GM23338 (cell line): Measurements from ENCODE around the gene HBS1L. TPM values are rescaled to one million over a fixed set of nuclear protein-coding genes. Genes with fewer than 3 reads are reported as not detected.

Experiments used
- ATAC-seq: fragments of 200-7000 bp; cut with Tn5 transposase; 3 replicates; pipeline ENCODE4 v1.9.1; 2020
- DNase-seq: peaks from one replicate; pipeline ENCODE4 v3.0.0-alpha.2; 2015; ENCODE audit warnings: low spot score
- H2AFZ ChIP-seq: fragments of 200-600 bp; sonication (generic); 2 replicates; pipeline ENCODE4 v1.8.0; 2016; ENCODE audit warnings: antibody characterized with exemption, mild to moderate bottlenecking, moderate library complexity
- H3F3A ChIP-seq: fragments of 200-600 bp; sonication (generic); replicated peaks from 2 replicates; pipeline ENCODE4 v1.8.0; 2017; ENCODE audit warnings: antibody characterized with exemption, mixed run types, low read depth
- H3K27ac ChIP-seq: fragments of 200-600 bp; sonication (generic); 2 replicates; pipeline ENCODE4 v1.6.1; 2016; ENCODE audit warnings: low read depth
- H3K27me3 ChIP-seq: fragments of 200-600 bp; sonication (generic); 2 replicates; pipeline ENCODE4 v1.8.0; 2016; ENCODE audit warnings: mild to moderate bottlenecking, mixed run types, moderate library complexity; ENCODE audit not compliant: insufficient read depth
- H3K36me3 ChIP-seq: fragments of 200-600 bp; sonication (generic); 2 replicates; pipeline ENCODE4 v1.8.0; 2016; ENCODE audit warnings: mild to moderate bottlenecking; ENCODE audit not compliant: insufficient read depth
- H3K4me1 ChIP-seq: fragments of 200-600 bp; sonication (generic); 2 replicates; pipeline ENCODE4 v1.8.0; 2016; ENCODE audit warnings: mild to moderate bottlenecking, moderate library complexity; ENCODE audit not compliant: insufficient read depth
- H3K4me2 ChIP-seq: fragments of 200-600 bp; sonication (generic); 2 replicates; pipeline ENCODE4 v1.7.1; 2017; ENCODE audit warnings: mixed run types
- H3K4me3 ChIP-seq: fragments of 200-600 bp; sonication (generic); 2 replicates; pipeline ENCODE4 v1.6.1; 2016; ENCODE audit warnings: mixed run types
- H3K79me2 ChIP-seq: fragments of 200-600 bp; sonication (generic); replicated peaks from 2 replicates; pipeline ENCODE4 v1.8.0; 2017; ENCODE audit warnings: mild to moderate bottlenecking; ENCODE audit not compliant: insufficient read depth
- H3K9me2 ChIP-seq: fragments of 200-600 bp; sonication (generic); 2 replicates; pipeline ENCODE4 v1.8.0; 2017; ENCODE audit not compliant: insufficient read depth
- H4K20me1 ChIP-seq: fragments of 200-600 bp; sonication (generic); replicated peaks from 2 replicates; pipeline ENCODE4 v1.8.0; 2017; ENCODE audit warnings: mild to moderate bottlenecking; ENCODE audit not compliant: insufficient read depth
- H3K27ac Mint-ChIP-seq: 2 replicates; pipeline ENCODE4 v1.8.0; 2020; ENCODE audit warnings: inconsistent platforms, mild to moderate bottlenecking, moderate library complexity, mixed read lengths
- H3K27me3 Mint-ChIP-seq: 3 replicates; pipeline ENCODE4 v1.8.0; 2022; ENCODE audit warnings: low read depth, mild to moderate bottlenecking, moderate library complexity, mixed read lengths, inconsistent platforms; ENCODE audit not compliant: insufficient read depth, poor library complexity
- H3K36me3 Mint-ChIP-seq: 3 replicates; pipeline ENCODE4 v1.8.0; 2021; ENCODE audit warnings: low read depth, mild to moderate bottlenecking, inconsistent platforms, moderate library complexity, mixed read lengths
- H3K4me1 Mint-ChIP-seq: 3 replicates; pipeline ENCODE4 v1.8.0; 2020; ENCODE audit warnings: mild to moderate bottlenecking, inconsistent platforms, mixed read lengths
- H3K4me3 Mint-ChIP-seq: 3 replicates; pipeline ENCODE4 v1.8.0; 2021; ENCODE audit warnings: moderate library complexity, mild to moderate bottlenecking, inconsistent platforms, mixed read lengths
- H3K9me3 Mint-ChIP-seq: 3 replicates; pipeline ENCODE4 v1.8.0; 2020; ENCODE audit warnings: moderate library complexity, mild to moderate bottlenecking, inconsistent platforms, mixed read lengths
- CREB1 ChIP-seq: fragments of 250-450 bp; sonication (Bioruptor Pico); IDR thresholded peaks from 2 replicates; pipeline ENCODE4 v1.5.0; 2020; ENCODE audit warnings: low read depth, mild to moderate bottlenecking, moderate library complexity
- EZH2 ChIP-seq: fragments of 200-600 bp; sonication (generic); IDR thresholded peaks from one replicate; pipeline ENCODE4 v1.8.0; 2017; ENCODE audit warnings: antibody characterized with exemption, mild to moderate bottlenecking, low read depth; ENCODE audit not compliant: unreplicated experiment
- EZH2phosphoT487 ChIP-seq: fragments of 200-600 bp; sonication (generic); IDR thresholded peaks from one replicate; pipeline ENCODE4 v1.8.1; 2018; ENCODE audit warnings: antibody characterized with exemption; ENCODE audit not compliant: unreplicated experiment
- JUNB ChIP-seq: IDR thresholded peaks from one replicate; pipeline ENCODE4 v1.6.1; 2016; ENCODE audit warnings: antibody characterized with exemption; ENCODE audit not compliant: unreplicated experiment
- POLR2AphosphoS5 ChIP-seq: IDR thresholded peaks from 2 replicates; pipeline ENCODE4 v1.6.1; 2016; ENCODE audit warnings: antibody characterized with exemption, low read depth
- STAT1 ChIP-seq: IDR thresholded peaks from one replicate; pipeline ENCODE4 v1.6.1; 2016; ENCODE audit warnings: antibody characterized with exemption; ENCODE audit not compliant: unreplicated experiment
- ZNF114 ChIP-seq: fragments of 250-450 bp; sonication (Bioruptor Pico); IDR thresholded peaks from 2 replicates; pipeline ENCODE4 v1.5.0; 2020; ENCODE audit warnings: mild to moderate bottlenecking, moderate library complexity
- ZNF331 ChIP-seq: fragments of 250-450 bp; sonication (Bioruptor Pico); IDR thresholded peaks from 2 replicates; pipeline ENCODE4 v1.5.0; 2020; ENCODE audit warnings: low read depth, mild to moderate bottlenecking, moderate library complexity
- polyA plus RNA-seq: library from polyadenylated mRNA; unstranded; fragments of >200 nt; fragmentation: Nextera tagmentation; extraction: Ambion mirVana; gene quantifications from 2 replicates; pipeline ENCODE4 v1.2.1, GENCODE V29; 2016
- total RNA-seq: library from RNA; depleted of rRNA; stranded (reverse); fragments of >200 nt; shearing (Covaris generic); gene quantifications from 2 replicates; pipeline ENCODE4 v1.2.3, GENCODE V29; 2014
- TF ChIP-seq, protein P1 (sequence below), 2 experiments: fragments of 200-600 bp in 1 of 2; sonication (generic) in 1 of 2; conservative IDR thresholded peaks; 2 replicates each; pipeline versions ENCODE4 v1.5.1 to v1.6.1; 2016 to 2017; ENCODE audit warnings: antibody characterized with exemption in 2 of 2, low read depth in 2 of 2, mild to moderate bottlenecking in 2 of 2, moderate library complexity in 1 of 2
- TF ChIP-seq, protein P2 (sequence below): IDR thresholded peaks from 2 replicates; pipeline ENCODE4 v1.6.1; 2016; ENCODE audit warnings: antibody characterized with exemption
- TF ChIP-seq, protein P3 (sequence below): fragments of 250-450 bp; sonication (Bioruptor Pico); IDR thresholded peaks from 2 replicates; pipeline ENCODE4 v1.5.0; 2020; ENCODE audit warnings: mild to moderate bottlenecking, moderate library complexity

Gene HBS1L
- total and polyA plus RNA-seq, 2 experiments from 2014 or later: 59.9 to 94.1 TPM

DNA sequence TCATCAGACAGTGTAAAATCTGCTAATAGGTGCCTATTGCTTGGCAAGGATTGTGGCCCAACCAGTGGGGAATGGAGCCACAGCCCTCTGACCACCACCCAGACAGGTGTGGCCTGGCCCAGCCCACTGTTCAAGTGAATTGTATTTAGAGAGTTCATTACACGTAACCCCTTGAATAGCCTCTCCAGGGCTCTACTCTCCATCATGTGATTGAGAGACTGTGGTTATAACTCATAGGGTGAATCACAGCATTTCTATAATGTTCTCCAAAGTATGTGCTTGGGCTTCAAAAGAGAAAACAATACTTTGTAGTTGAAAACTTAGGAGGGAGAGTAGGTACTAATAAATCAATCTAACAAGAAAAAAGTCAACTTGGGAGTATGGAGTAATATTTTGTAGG is 143.1 kb downstream of the HBS1L start (continued):
- no peak for TF ChIP-seq POLR2AphosphoS5
- TF ChIP-seq, protein P1, sequence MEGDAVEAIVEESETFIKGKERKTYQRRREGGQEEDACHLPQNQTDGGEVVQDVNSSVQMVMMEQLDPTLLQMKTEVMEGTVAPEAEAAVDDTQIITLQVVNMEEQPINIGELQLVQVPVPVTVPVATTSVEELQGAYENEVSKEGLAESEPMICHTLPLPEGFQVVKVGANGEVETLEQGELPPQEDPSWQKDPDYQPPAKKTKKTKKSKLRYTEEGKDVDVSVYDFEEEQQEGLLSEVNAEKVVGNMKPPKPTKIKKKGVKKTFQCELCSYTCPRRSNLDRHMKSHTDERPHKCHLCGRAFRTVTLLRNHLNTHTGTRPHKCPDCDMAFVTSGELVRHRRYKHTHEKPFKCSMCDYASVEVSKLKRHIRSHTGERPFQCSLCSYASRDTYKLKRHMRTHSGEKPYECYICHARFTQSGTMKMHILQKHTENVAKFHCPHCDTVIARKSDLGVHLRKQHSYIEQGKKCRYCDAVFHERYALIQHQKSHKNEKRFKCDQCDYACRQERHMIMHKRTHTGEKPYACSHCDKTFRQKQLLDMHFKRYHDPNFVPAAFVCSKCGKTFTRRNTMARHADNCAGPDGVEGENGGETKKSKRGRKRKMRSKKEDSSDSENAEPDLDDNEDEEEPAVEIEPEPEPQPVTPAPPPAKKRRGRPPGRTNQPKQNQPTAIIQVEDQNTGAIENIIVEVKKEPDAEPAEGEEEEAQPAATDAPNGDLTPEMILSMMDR (conservative IDR thresholded peaks at IDR 0.05; ENCODE audit: low read depth in 2 of 2): no peak
- TF ChIP-seq, protein P2, sequence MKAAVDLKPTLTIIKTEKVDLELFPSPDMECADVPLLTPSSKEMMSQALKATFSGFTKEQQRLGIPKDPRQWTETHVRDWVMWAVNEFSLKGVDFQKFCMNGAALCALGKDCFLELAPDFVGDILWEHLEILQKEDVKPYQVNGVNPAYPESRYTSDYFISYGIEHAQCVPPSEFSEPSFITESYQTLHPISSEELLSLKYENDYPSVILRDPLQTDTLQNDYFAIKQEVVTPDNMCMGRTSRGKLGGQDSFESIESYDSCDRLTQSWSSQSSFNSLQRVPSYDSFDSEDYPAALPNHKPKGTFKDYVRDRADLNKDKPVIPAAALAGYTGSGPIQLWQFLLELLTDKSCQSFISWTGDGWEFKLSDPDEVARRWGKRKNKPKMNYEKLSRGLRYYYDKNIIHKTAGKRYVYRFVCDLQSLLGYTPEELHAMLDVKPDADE: no peak

DNA sequence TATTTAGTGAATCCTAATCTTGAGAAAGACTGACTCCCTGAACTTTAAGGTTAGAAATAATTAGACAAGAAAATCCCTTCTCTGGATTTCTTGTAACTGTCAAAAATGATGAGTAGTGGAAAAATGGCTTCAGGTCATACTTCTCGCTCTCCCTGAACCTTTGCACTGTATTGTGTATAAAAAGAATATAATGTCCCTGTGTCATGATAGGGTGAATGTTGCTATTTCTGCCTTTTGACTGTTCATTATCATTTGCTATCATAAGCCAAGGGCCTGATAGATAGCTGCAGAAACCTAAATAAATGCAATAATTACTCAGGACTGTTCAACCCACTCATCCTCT is 144.1 kb downstream of the HBS1L start:
- Histone ChIP-seq H3F3A (no peaks in the 10 kb centered on the region), H3K9me2 (no peaks in the 10 kb centered on the region), H3K27me3 (no peaks in the 10 kb centered on the region), H3K36me3 (no peaks in the 10 kb centered on the region), H3K4me1 (no peaks in the 10 kb centered on the region), H3K4me3 (no peak overlapping the region), H2AFZ (peak overlapping the region; percentile 18; the same call in 1 of the 2 replicates), H3K27ac (no peak overlapping the region), H3K4me2 (no peak overlapping the region), H4K20me1 (no peaks in the 10 kb centered on the region), H3K79me2 (no peaks in the 10 kb centered on the region)
- peaks cover 6% of the 10 kb centered on the region for H3K27me3 Mint-ChIP-seq
- no peaks in the 10 kb centered on the region for H3K36me3 Mint-ChIP-seq
- H3K4me3 Mint-ChIP-seq: no peak overlapping the region
- H3K27ac Mint-ChIP-seq: no peak overlapping the region
- no peak for DNase-seq
- no peaks in the 10 kb centered on the region; the same call in 2 of the 3 replicates for H3K4me1 Mint-ChIP-seq
- no peaks in the 10 kb centered on the region for H3K9me3 Mint-ChIP-seq
- no peak for ATAC-seq
- TF ChIP-seq, protein P1 (conservative IDR thresholded peaks at IDR 0.05; ENCODE audit: low read depth in 2 of 2): no peak
- TF ChIP-seq EZH2phosphoT487: no peak
- TF ChIP-seq ZNF114 (CRISPR knock-in tag): no peak
- TF ChIP-seq STAT1: no peak
- TF ChIP-seq, protein P2: no peak
- TF ChIP-seq POLR2AphosphoS5: no peak
- TF ChIP-seq, protein P3, sequence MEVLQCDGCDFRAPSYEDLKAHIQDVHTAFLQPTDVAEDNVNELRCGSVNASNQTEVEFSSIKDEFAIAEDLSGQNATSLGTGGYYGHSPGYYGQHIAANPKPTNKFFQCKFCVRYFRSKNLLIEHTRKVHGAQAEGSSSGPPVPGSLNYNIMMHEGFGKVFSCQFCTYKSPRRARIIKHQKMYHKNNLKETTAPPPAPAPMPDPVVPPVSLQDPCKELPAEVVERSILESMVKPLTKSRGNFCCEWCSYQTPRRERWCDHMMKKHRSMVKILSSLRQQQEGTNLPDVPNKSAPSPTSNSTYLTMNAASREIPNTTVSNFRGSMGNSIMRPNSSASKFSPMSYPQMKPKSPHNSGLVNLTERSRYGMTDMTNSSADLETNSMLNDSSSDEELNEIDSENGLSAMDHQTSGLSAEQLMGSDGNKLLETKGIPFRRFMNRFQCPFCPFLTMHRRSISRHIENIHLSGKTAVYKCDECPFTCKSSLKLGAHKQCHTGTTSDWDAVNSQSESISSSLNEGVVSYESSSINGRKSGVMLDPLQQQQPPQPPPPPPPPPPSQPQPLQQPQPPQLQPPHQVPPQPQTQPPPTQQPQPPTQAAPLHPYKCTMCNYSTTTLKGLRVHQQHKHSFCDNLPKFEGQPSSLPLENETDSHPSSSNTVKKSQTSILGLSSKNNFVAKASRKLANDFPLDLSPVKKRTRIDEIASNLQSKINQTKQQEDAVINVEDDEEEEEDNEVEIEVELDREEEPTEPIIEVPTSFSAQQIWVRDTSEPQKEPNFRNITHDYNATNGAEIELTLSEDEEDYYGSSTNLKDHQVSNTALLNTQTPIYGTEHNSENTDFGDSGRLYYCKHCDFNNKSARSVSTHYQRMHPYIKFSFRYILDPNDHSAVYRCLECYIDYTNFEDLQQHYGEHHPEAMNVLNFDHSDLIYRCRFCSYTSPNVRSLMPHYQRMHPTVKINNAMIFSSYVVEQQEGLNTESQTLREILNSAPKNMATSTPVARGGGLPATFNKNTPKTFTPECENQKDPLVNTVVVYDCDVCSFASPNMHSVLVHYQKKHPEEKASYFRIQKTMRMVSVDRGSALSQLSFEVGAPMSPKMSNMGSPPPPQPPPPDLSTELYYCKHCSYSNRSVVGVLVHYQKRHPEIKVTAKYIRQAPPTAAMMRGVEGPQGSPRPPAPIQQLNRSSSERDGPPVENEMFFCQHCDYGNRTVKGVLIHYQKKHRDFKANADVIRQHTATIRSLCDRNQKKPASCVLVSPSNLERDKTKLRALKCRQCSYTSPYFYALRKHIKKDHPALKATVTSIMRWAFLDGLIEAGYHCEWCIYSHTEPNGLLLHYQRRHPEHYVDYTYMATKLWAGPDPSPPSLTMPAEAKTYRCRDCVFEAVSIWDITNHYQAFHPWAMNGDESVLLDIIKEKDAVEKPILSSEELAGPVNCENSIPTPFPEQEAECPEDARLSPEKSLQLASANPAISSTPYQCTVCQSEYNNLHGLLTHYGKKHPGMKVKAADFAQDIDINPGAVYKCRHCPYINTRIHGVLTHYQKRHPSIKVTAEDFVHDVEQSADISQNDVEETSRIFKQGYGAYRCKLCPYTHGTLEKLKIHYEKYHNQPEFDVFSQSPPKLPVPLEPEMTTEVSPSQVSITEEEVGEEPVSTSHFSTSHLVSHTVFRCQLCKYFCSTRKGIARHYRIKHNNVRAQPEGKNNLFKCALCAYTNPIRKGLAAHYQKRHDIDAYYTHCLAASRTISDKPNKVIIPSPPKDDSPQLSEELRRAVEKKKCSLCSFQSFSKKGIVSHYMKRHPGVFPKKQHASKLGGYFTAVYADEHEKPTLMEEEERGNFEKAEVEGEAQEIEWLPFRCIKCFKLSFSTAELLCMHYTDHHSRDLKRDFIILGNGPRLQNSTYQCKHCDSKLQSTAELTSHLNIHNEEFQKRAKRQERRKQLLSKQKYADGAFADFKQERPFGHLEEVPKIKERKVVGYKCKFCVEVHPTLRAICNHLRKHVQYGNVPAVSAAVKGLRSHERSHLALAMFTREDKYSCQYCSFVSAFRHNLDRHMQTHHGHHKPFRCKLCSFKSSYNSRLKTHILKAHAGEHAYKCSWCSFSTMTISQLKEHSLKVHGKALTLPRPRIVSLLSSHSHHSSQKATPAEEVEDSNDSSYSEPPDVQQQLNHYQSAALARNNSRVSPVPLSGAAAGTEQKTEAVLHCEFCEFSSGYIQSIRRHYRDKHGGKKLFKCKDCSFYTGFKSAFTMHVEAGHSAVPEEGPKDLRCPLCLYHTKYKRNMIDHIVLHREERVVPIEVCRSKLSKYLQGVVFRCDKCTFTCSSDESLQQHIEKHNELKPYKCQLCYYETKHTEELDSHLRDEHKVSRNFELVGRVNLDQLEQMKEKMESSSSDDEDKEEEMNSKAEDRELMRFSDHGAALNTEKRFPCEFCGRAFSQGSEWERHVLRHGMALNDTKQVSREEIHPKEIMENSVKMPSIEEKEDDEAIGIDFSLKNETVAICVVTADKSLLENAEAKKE (CRISPR knock-in tag): no peak
- no peak for TF ChIP-seq CREB1 (CRISPR knock-in tag)
- no peak for TF ChIP-seq EZH2
- no peak for TF ChIP-seq ZNF331 (CRISPR knock-in tag)
- TF ChIP-seq JUNB: no peak
